Measurements from ENCODE around the gene SAMM50.

Gene SAMM50

DNA sequence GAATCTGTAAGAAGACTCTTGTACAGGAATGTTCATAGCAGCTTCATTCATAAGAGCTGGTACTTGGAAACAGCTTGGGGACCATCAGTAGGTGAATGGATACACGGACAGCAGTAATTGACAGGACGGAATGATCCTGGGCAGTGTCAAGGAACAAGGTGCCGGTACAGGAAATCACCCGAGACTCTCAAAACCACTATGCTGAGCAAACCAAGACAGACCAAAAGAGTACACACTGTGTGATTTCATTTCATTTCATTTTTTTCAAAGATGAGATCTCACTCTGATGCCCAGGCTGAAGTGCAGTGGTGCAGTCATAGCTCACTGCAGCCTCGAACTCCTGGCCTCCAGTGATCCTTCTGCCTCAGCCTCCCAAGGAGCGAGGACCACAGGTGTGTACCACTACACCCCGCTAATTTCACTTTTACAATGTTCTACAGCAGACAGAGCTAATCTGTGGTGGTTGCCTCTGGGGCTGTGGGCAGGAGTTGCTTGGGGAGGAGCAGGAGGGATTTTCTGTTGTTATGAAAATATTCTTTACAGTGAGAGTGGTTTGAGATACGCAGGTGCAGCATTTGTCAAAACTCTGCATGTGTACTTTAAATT is 84.4 kb downstream of the SAMM50 start:
- Histone ChIP-seq H3K4me1 (ENCODE audit: control insufficient read depth in 1 of 2, insufficient read depth in 1 of 2, low read depth in 1 of 2, low read length in 1 of 2) (no peaks in the 10 kb centered on the region), H3K9me3 (no peaks in the 10 kb centered on the region), H3K27ac (no peak overlapping the region), H3K36me3 (no peaks in the 10 kb centered on the region), H3K27me3 (no peaks in the 10 kb centered on the region), H3K4me3 (ENCODE audit: low read depth in 1 of 2, low read length in 1 of 2) (no peak overlapping the region)
- TF ChIP-seq, protein P1, sequence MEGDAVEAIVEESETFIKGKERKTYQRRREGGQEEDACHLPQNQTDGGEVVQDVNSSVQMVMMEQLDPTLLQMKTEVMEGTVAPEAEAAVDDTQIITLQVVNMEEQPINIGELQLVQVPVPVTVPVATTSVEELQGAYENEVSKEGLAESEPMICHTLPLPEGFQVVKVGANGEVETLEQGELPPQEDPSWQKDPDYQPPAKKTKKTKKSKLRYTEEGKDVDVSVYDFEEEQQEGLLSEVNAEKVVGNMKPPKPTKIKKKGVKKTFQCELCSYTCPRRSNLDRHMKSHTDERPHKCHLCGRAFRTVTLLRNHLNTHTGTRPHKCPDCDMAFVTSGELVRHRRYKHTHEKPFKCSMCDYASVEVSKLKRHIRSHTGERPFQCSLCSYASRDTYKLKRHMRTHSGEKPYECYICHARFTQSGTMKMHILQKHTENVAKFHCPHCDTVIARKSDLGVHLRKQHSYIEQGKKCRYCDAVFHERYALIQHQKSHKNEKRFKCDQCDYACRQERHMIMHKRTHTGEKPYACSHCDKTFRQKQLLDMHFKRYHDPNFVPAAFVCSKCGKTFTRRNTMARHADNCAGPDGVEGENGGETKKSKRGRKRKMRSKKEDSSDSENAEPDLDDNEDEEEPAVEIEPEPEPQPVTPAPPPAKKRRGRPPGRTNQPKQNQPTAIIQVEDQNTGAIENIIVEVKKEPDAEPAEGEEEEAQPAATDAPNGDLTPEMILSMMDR (IDR thresholded peaks at IDR 0.05): no peak

- TF ChIP-seq, protein P1 (IDR thresholded peaks at IDR 0.05): no peak
These were observed 87.3 kb downstream of the SAMM50 start for GRCh38 chr22:44042249-44043218.

DNA sequence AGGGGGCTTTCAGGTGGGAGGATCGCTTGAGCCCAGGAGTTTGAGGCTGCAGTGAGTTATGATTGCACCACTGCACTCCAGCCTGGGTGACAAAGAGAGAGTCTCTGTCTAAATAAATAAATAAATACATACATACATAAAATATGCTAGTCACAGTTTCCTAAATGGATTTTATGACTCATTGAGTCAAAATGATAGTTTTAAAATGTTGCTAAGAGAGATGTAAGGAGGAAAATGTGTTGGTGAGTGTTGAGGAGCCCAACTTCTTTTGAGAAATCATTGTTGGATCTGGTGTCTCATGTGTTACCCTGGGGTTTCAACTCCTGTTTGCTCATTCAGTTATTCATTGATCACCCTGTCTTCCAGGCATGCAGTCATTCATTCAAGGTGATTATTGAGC is 89.9 kb downstream of the SAMM50 start:
- H3K9me3 ChIP-seq: no peaks in the 10 kb centered on the region
- no peak overlapping the region for H3K27ac ChIP-seq
- TF ChIP-seq, protein P1 (IDR thresholded peaks at IDR 0.05): no peak
- H3K4me1 ChIP-seq (ENCODE audit: control insufficient read depth in 1 of 2, insufficient read depth in 1 of 2, low read depth in 1 of 2, low read length in 1 of 2): no peaks in the 10 kb centered on the region
- H3K4me3 ChIP-seq (ENCODE audit: low read depth in 1 of 2, low read length in 1 of 2): no peak overlapping the region
- peaks cover 6% of the 10 kb centered on the region for H3K27me3 ChIP-seq
- no peaks in the 10 kb centered on the region for H3K36me3 ChIP-seq

More at GRCh38 chr22:44042249-44043218, 87.3 kb downstream of the SAMM50 start:
- Histone ChIP-seq H3K9me3 (no peaks in the 10 kb centered on the region), H3K4me3 (ENCODE audit: low read depth in 1 of 2, low read length in 1 of 2) (no peak overlapping the region), H3K36me3 (no peaks in the 10 kb centered on the region), H3K27me3 (no peaks in the 10 kb centered on the region), H3K4me1 (ENCODE audit: control insufficient read depth in 1 of 2, insufficient read depth in 1 of 2, low read depth in 1 of 2, low read length in 1 of 2) (no peaks in the 10 kb centered on the region), H3K27ac (no peak overlapping the region)

Measured in neutrophil (primary cell).